ENCODE data around the gene TGOLN2. TPM values are rescaled to one million over a fixed set of nuclear protein-coding genes. Genes with fewer than 3 reads are reported as not detected.
"Not testable (repeated sequence)": the region's sequence is repeated elsewhere in the genome, so short reads cannot be mapped to it uniquely, and the experiment has no call there.

The TGOLN2 gene
- total RNA-seq, 1 experiment from 2014 or later, result 16.9 TPM

GRCh38 chr2:85341269-85342029, 13.7 kb upstream of the TGOLN2 start:
- in situ Hi-C loops (cut with HindIII; ENCODE audit: low sequenced_read_pairs), result no loop called here
- DNase-seq (ENCODE audit: low spot score), result no peak

- in situ Hi-C loops (cut with HindIII; ENCODE audit: low sequenced_read_pairs), result no loop called here
- peak; percentile 58 for DNase-seq (ENCODE audit: low spot score)
Observed at GRCh38 chr2:85340034-85340892, 12.5 kb upstream of the TGOLN2 start.

GRCh38 chr2:85334928-85335327, 7.1 kb upstream of the TGOLN2 start:
- in situ Hi-C loops (cut with HindIII; ENCODE audit: low sequenced_read_pairs), result no loop called here
- DNase-seq (ENCODE audit: low spot score), result no peak

- in situ Hi-C loops (cut with HindIII; ENCODE audit: low sequenced_read_pairs); DNase-seq (ENCODE audit: low spot score): not testable (repeated sequence)
Observed at GRCh38 chr2:85333877-85334276, 6.1 kb upstream of the TGOLN2 start.

GRCh38 chr2:85330839-85331636, 3.2 kb upstream of the TGOLN2 start:
- in situ Hi-C loops (cut with HindIII; ENCODE audit: low sequenced_read_pairs), result no loop called here
- DNase-seq (ENCODE audit: low spot score), result no peak

GRCh38 chr2:85329701-85330100, 1.9 kb upstream of the TGOLN2 start:
- in situ Hi-C loops (cut with HindIII; ENCODE audit: low sequenced_read_pairs); DNase-seq (ENCODE audit: low spot score): not testable (repeated sequence)

- no peak for DNase-seq (ENCODE audit: low spot score)
- in situ Hi-C loops (cut with HindIII; ENCODE audit: low sequenced_read_pairs), result no loop called here
Observed at GRCh38 chr2:85329181-85329651, 1.4 kb upstream of the TGOLN2 start.

GRCh38 chr2:85327160-85327821, 498 bp downstream of the TGOLN2 start:
- DNase-seq (ENCODE audit: low spot score), result peak; percentile 50
- in situ Hi-C loops (cut with HindIII; ENCODE audit: low sequenced_read_pairs), result no loop called here

- in situ Hi-C loops (cut with HindIII; ENCODE audit: low sequenced_read_pairs), result no loop called here
- DNase-seq (ENCODE audit: low spot score), result no peak
Observed at GRCh38 chr2:85326406-85327159, 1.2 kb downstream of the TGOLN2 start.

GRCh38 chr2:85325466-85325811, 2.4 kb downstream of the TGOLN2 start:
- in situ Hi-C loops (cut with HindIII; ENCODE audit: low sequenced_read_pairs), result no loop called here
- DNase-seq (ENCODE audit: low spot score), result no peak

GRCh38 chr2:85324639-85325465, 2.9 kb downstream of the TGOLN2 start:
- peak; percentile 32 for DNase-seq (ENCODE audit: low spot score)
- in situ Hi-C loops (cut with HindIII; ENCODE audit: low sequenced_read_pairs), result no loop called here

GRCh38 chr2:85323988-85324367, 3.8 kb downstream of the TGOLN2 start:
- in situ Hi-C loops (cut with HindIII; ENCODE audit: low sequenced_read_pairs), result not testable (repeated sequence)

GRCh38 chr2:85323351-85323987, 4.3 kb downstream of the TGOLN2 start:
- DNase-seq (ENCODE audit: low spot score), result no peak
- in situ Hi-C loops (cut with HindIII; ENCODE audit: low sequenced_read_pairs), result no loop called here

More at GRCh38 chr2:85323988-85324367, 3.8 kb downstream of the TGOLN2 start:
- not testable (repeated sequence) for DNase-seq (ENCODE audit: low spot score)

- DNase-seq (ENCODE audit: low spot score), result peak; percentile 53
Observed at GRCh38 chr2:85319796-85320195, 8.0 kb downstream of the TGOLN2 start.

GRCh38 chr2:85318222-85319074, 9.3 kb downstream of the TGOLN2 start:
- in situ Hi-C loops (cut with HindIII; ENCODE audit: low sequenced_read_pairs), result no loop called here
- no peak for DNase-seq (ENCODE audit: low spot score)

More at GRCh38 chr2:85319796-85320195, 8.0 kb downstream of the TGOLN2 start:
- in situ Hi-C loops (cut with HindIII; ENCODE audit: low sequenced_read_pairs), result no loop called here

GRCh38 chr2:85315921-85316320, 11.9 kb downstream of the TGOLN2 start:
- DNase-seq (ENCODE audit: low spot score); in situ Hi-C loops (cut with HindIII; ENCODE audit: low sequenced_read_pairs): not testable (repeated sequence)

Measured in G401 (cell line).